WTC11 (cell line): Measurements from ENCODE around the gene CYP4F12. TPM values are rescaled to one million over a fixed set of nuclear protein-coding genes. Genes with fewer than 3 reads are reported as not detected.

Experiments used
- ATAC-seq: fragments of 200-7000 bp; cut with Tn5 transposase; 2 replicates; pipeline ENCODE4 v1.10.0; 2021; ENCODE audit warnings: mild to moderate bottlenecking, moderate library complexity
- CTCF ChIA-PET: fragments of 300-600 bp; sonication (Branson Sonifier 250); formaldehyde crosslinking; loops from one replicate; lab custom pipeline; 2021; ENCODE audit warnings: antibody characterized with exemption; lab: Charles Lee
- POLR2A ChIA-PET: fragments of 350-600 bp; sonication (Branson Sonifier 250); formaldehyde crosslinking; loops from one replicate; lab custom pipeline; 2021; ENCODE audit warnings: antibody characterized with exemption; lab: Charles Lee
- DNase-seq: peaks from one replicate; pipeline ENCODE4 v3.0.0; 2021; ENCODE audit warnings: low spot score
- H3K27ac Mint-ChIP-seq: 2 replicates; pipeline ENCODE4 v1.8.0; 2021; ENCODE audit warnings: mixed read lengths
- H3K27me3 Mint-ChIP-seq: 2 replicates; pipeline ENCODE4 v1.8.0; 2021; ENCODE audit warnings: low read depth, mild to moderate bottlenecking, moderate library complexity, mixed read lengths
- H3K36me3 Mint-ChIP-seq: 2 replicates; pipeline ENCODE4 v1.8.0; 2021; ENCODE audit warnings: mixed read lengths
- H3K4me1 Mint-ChIP-seq: 2 replicates; pipeline ENCODE4 v1.8.0; 2022; ENCODE audit warnings: mixed read lengths
- H3K4me3 Mint-ChIP-seq: 2 replicates; pipeline ENCODE4 v1.8.0; 2021; ENCODE audit warnings: mild to moderate bottlenecking, moderate library complexity, mixed read lengths
- H3K9me3 Mint-ChIP-seq: 2 replicates; pipeline ENCODE4 v1.8.0; 2021; ENCODE audit warnings: mixed read lengths
- AR ChIP-seq: fragments of 250-450 bp; sonication (Bioruptor Pico); IDR thresholded peaks from 2 replicates; pipeline ENCODE4 v1.9.0; 2021; ENCODE audit warnings: mild to moderate bottlenecking
- CBFB ChIP-seq: sonication (generic); formaldehyde crosslinking; IDR thresholded peaks from 2 replicates; pipeline ENCODE4 v1.8.1; 2022; ENCODE audit warnings: mild to moderate bottlenecking, low read depth, missing genetic modification reagents
- EMX1 ChIP-seq: fragments of 250-450 bp; sonication (Bioruptor Pico); IDR thresholded peaks from 2 replicates; pipeline ENCODE4 v1.8.0; 2021; ENCODE audit warnings: mild to moderate bottlenecking
- GTF2I ChIP-seq: fragments of 250-450 bp; sonication (Bioruptor Pico); conservative IDR thresholded peaks from 2 replicates; pipeline ENCODE4 v1.4.0; 2021; ENCODE audit warnings: mild to moderate bottlenecking
- HMGA2 ChIP-seq: fragments of 250-450 bp; sonication (Bioruptor Pico); IDR thresholded peaks from 2 replicates; pipeline ENCODE4 v1.4.0; 2021; ENCODE audit warnings: mild to moderate bottlenecking, moderate library complexity
- JAZF1 ChIP-seq: fragments of 250-450 bp; sonication (Bioruptor Pico); IDR thresholded peaks from 2 replicates; pipeline ENCODE4 v1.9.0; 2021; ENCODE audit warnings: moderate library complexity, mild to moderate bottlenecking, inconsistent platforms
- KAT7 ChIP-seq: sonication (generic); formaldehyde crosslinking; IDR thresholded peaks from 2 replicates; pipeline ENCODE4 v1.8.1; 2023; ENCODE audit warnings: missing genetic modification reagents, mild to moderate bottlenecking, borderline replicate concordance
- MXD4 ChIP-seq: fragments of 250-450 bp; sonication (Bioruptor Pico); IDR thresholded peaks from 2 replicates; pipeline ENCODE4 v1.8.0; 2021; ENCODE audit warnings: mild to moderate bottlenecking, moderate library complexity, borderline replicate concordance
- MYBL2 ChIP-seq: sonication (generic); formaldehyde crosslinking; IDR thresholded peaks from 2 replicates; pipeline ENCODE4 v1.8.1; 2023; ENCODE audit warnings: mild to moderate bottlenecking, moderate library complexity, missing genetic modification reagents
- NR1H2 ChIP-seq: sonication (generic); formaldehyde crosslinking; IDR thresholded peaks from 2 replicates; pipeline ENCODE4 v1.9.0; 2021; ENCODE audit warnings: mild to moderate bottlenecking, moderate library complexity, missing genetic modification reagents
- RORB ChIP-seq: fragments of 250-450 bp; sonication (Bioruptor Pico); IDR thresholded peaks from 2 replicates; pipeline ENCODE4 v1.9.0; 2021; ENCODE audit warnings: mild to moderate bottlenecking
- SOX15 ChIP-seq: fragments of 250-450 bp; sonication (Bioruptor Pico); IDR thresholded peaks from 2 replicates; pipeline ENCODE4 v1.9.0; 2021; ENCODE audit warnings: mild to moderate bottlenecking
- TEAD1 ChIP-seq: sonication (generic); formaldehyde crosslinking; IDR thresholded peaks from 2 replicates; pipeline ENCODE4 v1.8.0; 2022; ENCODE audit warnings: mild to moderate bottlenecking, missing genetic modification reagents
- ZNF219 ChIP-seq: sonication (generic); formaldehyde crosslinking; IDR thresholded peaks from 2 replicates; pipeline ENCODE4 v1.8.0; 2023; ENCODE audit warnings: missing genetic modification reagents, mild to moderate bottlenecking, borderline replicate concordance
- ZNF281 ChIP-seq: sonication (generic); formaldehyde crosslinking; IDR thresholded peaks from 2 replicates; pipeline ENCODE4 v1.8.0; 2023; ENCODE audit warnings: mild to moderate bottlenecking, missing genetic modification reagents
- total RNA-seq: library from RNA; stranded (reverse); gene quantifications from 3 replicates; pipeline ENCODE4 v1.2.3, GENCODE V29; 2021
- TF ChIP-seq, protein P1 (sequence below): sonication (generic); formaldehyde crosslinking; IDR thresholded peaks from 2 replicates; pipeline ENCODE4 v1.8.1; 2023; ENCODE audit warnings: mild to moderate bottlenecking, missing genetic modification reagents, moderate library complexity
- TF ChIP-seq, protein P2 (sequence below): sonication (generic); formaldehyde crosslinking; IDR thresholded peaks from 2 replicates; pipeline ENCODE4 v1.8.0; 2022; ENCODE audit warnings: missing genetic modification reagents
- TF ChIP-seq, protein P3 (sequence below): sonication (generic); formaldehyde crosslinking; IDR thresholded peaks from 2 replicates; pipeline ENCODE4 v1.8.1; 2022; ENCODE audit warnings: mild to moderate bottlenecking, missing genetic modification reagents, moderate library complexity, borderline replicate concordance
- TF ChIP-seq, protein P4 (sequence below): fragments of 250-450 bp; sonication (Bioruptor Pico); conservative IDR thresholded peaks from 2 replicates; pipeline ENCODE4 v1.9.0; 2021; ENCODE audit warnings: mild to moderate bottlenecking
- TF ChIP-seq, protein P5 (sequence below): fragments of 200-600 bp; IDR thresholded peaks from 2 replicates; pipeline ENCODE4 v1.8.0; 2022; ENCODE audit warnings: antibody characterized with exemption

Gene CYP4F12
- total RNA-seq, 1 experiment from 2014 or later = not detected

- H3K27me3 Mint-ChIP-seq = peaks cover 18% of the 10 kb centered on the region
- peaks cover 84% of the 10 kb centered on the region for H3K9me3 Mint-ChIP-seq
- H3K36me3 Mint-ChIP-seq = peaks cover 69% of the 10 kb centered on the region
- no peak overlapping the region for H3K4me3 Mint-ChIP-seq
- ChIA-PET POLR2A (no interaction called here), CTCF (no interaction called here)
- DNase-seq = no peak
- no peak overlapping the region for H3K27ac Mint-ChIP-seq
- H3K4me1 Mint-ChIP-seq = no peaks in the 10 kb centered on the region
- no peak for TF ChIP-seq RORB (CRISPR knock-in tag)
- TF ChIP-seq EMX1 (CRISPR knock-in tag) = no peak
- TF ChIP-seq NR1H2 = no peak
- TF ChIP-seq CBFB (CRISPR knock-in tag) = no peak
- TF ChIP-seq HMGA2 (CRISPR knock-in tag) = no peak
- no peak for TF ChIP-seq MYBL2 (CRISPR knock-in tag)
- no peak for TF ChIP-seq ZNF219 (CRISPR knock-in tag)
- TF ChIP-seq, protein P1, sequence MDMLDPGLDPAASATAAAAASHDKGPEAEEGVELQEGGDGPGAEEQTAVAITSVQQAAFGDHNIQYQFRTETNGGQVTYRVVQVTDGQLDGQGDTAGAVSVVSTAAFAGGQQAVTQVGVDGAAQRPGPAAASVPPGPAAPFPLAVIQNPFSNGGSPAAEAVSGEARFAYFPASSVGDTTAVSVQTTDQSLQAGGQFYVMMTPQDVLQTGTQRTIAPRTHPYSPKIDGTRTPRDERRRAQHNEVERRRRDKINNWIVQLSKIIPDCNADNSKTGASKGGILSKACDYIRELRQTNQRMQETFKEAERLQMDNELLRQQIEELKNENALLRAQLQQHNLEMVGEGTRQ (CRISPR knock-in tag) = no peak
- no peak for TF ChIP-seq JAZF1
- no peak for TF ChIP-seq SOX15 (CRISPR knock-in tag)
- TF ChIP-seq, protein P2, sequence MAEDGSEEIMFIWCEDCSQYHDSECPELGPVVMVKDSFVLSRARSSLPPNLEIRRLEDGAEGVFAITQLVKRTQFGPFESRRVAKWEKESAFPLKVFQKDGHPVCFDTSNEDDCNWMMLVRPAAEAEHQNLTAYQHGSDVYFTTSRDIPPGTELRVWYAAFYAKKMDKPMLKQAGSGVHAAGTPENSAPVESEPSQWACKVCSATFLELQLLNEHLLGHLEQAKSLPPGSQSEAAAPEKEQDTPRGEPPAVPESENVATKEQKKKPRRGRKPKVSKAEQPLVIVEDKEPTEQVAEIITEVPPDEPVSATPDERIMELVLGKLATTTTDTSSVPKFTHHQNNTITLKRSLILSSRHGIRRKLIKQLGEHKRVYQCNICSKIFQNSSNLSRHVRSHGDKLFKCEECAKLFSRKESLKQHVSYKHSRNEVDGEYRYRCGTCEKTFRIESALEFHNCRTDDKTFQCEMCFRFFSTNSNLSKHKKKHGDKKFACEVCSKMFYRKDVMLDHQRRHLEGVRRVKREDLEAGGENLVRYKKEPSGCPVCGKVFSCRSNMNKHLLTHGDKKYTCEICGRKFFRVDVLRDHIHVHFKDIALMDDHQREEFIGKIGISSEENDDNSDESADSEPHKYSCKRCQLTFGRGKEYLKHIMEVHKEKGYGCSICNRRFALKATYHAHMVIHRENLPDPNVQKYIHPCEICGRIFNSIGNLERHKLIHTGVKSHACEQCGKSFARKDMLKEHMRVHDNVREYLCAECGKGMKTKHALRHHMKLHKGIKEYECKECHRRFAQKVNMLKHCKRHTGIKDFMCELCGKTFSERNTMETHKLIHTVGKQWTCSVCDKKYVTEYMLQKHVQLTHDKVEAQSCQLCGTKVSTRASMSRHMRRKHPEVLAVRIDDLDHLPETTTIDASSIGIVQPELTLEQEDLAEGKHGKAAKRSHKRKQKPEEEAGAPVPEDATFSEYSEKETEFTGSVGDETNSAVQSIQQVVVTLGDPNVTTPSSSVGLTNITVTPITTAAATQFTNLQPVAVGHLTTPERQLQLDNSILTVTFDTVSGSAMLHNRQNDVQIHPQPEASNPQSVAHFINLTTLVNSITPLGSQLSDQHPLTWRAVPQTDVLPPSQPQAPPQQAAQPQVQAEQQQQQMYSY (CRISPR knock-in tag) = no peak
- TF ChIP-seq, protein P3, sequence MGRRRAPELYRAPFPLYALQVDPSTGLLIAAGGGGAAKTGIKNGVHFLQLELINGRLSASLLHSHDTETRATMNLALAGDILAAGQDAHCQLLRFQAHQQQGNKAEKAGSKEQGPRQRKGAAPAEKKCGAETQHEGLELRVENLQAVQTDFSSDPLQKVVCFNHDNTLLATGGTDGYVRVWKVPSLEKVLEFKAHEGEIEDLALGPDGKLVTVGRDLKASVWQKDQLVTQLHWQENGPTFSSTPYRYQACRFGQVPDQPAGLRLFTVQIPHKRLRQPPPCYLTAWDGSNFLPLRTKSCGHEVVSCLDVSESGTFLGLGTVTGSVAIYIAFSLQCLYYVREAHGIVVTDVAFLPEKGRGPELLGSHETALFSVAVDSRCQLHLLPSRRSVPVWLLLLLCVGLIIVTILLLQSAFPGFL (CRISPR knock-in tag) = no peak
- ATAC-seq = no peak
Observed at GRCh38 chr19:15643387-15643786, 29.5 kb upstream of the CYP4F12 start.

DNA sequence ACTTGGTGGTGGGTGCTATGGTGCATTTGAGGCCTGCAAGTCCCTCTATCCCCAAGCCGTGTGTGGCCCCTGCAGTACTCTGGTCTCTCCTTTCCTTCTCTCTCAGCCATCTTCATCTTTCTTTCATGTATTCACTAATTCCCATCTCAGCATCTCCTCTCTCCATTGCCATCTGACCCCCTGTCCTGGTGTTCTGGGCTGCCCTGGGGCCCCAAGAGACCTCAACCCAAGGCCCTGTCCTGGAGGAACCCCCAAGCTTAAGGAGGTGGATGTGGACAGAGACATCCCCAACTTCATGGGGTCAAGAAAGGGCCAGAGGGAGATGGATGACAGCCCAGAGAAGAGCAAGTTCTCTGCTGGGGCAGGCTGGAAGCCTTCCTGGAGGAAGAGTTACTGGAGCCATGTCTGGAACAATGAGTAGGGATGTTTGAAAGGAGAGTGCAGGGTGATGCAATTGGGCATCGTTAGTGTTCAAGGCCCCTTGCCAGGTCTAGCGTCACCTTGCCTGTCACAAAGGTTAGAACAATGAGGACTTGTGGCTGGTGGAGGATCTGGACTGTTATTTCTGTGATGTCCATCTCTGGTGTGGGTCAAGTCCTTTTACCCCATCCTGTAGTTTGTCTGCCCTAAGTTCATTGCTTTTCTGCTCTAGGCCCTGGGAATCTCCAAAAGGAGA, 28.7 kb upstream of the CYP4F12 start:
- Mint-ChIP-seq H3K36me3 (peaks cover 76% of the 10 kb centered on the region), H3K9me3 (peaks cover 91% of the 10 kb centered on the region), H3K4me1 (no peaks in the 10 kb centered on the region), H3K27me3 (peaks cover 17% of the 10 kb centered on the region), H3K4me3 (no peak overlapping the region), H3K27ac (no peak overlapping the region)
- ChIA-PET CTCF (no interaction called here), POLR2A (no interaction called here)
- no peak for ATAC-seq
- DNase-seq = no peak
- TF ChIP-seq GTF2I (CRISPR knock-in tag) = no peak
- TF ChIP-seq, protein P4, sequence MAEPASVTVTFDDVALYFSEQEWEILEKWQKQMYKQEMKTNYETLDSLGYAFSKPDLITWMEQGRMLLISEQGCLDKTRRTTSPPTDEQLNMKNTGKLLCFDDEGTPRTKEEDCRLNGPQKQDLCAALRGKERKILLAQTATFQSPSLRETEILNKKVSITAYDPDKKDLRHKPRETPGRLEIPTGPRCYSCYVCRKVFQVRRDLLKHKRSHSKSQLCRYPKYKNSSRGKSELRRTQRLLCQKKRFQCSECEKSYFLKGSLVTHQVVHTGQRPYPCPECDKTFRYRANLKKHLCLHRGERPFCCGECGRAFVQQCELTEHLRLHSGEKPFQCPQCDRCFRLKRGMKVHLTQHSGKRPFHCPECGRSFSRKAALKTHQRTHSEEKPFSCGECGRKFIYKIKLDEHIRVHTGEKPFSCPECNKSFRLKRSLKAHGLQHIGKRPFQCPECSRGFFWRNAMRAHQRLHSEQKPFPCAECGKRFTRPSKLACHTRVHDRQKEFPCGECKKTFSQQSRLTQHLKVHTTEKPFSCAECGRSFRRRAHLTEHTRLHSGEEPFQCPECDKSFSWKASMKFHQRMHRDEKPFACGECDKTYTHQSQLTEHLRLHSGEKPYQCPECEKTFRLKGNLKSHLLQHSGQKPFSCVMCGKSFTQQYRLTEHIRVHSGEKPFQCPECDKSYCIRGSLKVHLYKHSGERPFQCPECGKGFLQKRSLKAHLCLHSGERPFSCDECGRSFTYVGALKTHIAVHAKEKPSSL = no peak
- no peak for TF ChIP-seq KAT7 (CRISPR knock-in tag)
- no peak for TF ChIP-seq TEAD1 (CRISPR knock-in tag)
- no peak for TF ChIP-seq MXD4 (CRISPR knock-in tag)
- no peak for TF ChIP-seq JAZF1
- TF ChIP-seq, protein P5, sequence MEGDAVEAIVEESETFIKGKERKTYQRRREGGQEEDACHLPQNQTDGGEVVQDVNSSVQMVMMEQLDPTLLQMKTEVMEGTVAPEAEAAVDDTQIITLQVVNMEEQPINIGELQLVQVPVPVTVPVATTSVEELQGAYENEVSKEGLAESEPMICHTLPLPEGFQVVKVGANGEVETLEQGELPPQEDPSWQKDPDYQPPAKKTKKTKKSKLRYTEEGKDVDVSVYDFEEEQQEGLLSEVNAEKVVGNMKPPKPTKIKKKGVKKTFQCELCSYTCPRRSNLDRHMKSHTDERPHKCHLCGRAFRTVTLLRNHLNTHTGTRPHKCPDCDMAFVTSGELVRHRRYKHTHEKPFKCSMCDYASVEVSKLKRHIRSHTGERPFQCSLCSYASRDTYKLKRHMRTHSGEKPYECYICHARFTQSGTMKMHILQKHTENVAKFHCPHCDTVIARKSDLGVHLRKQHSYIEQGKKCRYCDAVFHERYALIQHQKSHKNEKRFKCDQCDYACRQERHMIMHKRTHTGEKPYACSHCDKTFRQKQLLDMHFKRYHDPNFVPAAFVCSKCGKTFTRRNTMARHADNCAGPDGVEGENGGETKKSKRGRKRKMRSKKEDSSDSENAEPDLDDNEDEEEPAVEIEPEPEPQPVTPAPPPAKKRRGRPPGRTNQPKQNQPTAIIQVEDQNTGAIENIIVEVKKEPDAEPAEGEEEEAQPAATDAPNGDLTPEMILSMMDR = no peak
- no peak for TF ChIP-seq AR (CRISPR knock-in tag)
- no peak for TF ChIP-seq ZNF281 (CRISPR knock-in tag)
